Neural cell (in vitro differentiated cells): ENCODE measurements around the gene AHI1. TPM values are rescaled to one million over a fixed set of nuclear protein-coding genes. Genes with fewer than 3 reads are reported as not detected.

Source experiments
- H2AFZ ChIP-seq: fragments of 200-600, 300-800 bp; sonication (generic), shearing (Covaris generic); 2 replicates; pipeline ENCODE4 v1.6.0; 2014; ENCODE audit warnings: low read depth, mild to moderate bottlenecking, antibody characterized with exemption, low read length, moderate library complexity
- H3F3A ChIP-seq: fragments of 200-600 bp; shearing (Covaris generic); 2 replicates; pipeline ENCODE4 v1.6.1; 2016; ENCODE audit warnings: mild to moderate bottlenecking, moderate library complexity, mixed read lengths, antibody characterized with exemption, low read length; ENCODE audit not compliant: insufficient read depth, poor library complexity, severe bottlenecking
- H3K27ac ChIP-seq: fragments of 200-600, 300-800 bp; sonication (generic), shearing (Covaris generic); 2 replicates; pipeline ENCODE4 v1.5.1; 2014; ENCODE audit warnings: mild to moderate bottlenecking, low read length, moderate library complexity
- H3K27me3 ChIP-seq: fragments of 300-800, 200-600 bp; sonication (generic), shearing (Covaris generic); 2 replicates; pipeline ENCODE4 v1.6.0; 2014; ENCODE audit warnings: mild to moderate bottlenecking, low read depth, low read length, moderate library complexity; ENCODE audit not compliant: insufficient read depth
- H3K36me3 ChIP-seq: fragments of 300-800, 200-600 bp; sonication (generic), shearing (Covaris generic); 2 replicates; pipeline ENCODE4 v1.5.1; 2014; ENCODE audit warnings: mild to moderate bottlenecking, antibody characterized with exemption, low read length, moderate library complexity; ENCODE audit not compliant: insufficient read depth
- H3K4me2 ChIP-seq: fragments of 300-800, 200-600 bp; sonication (generic), shearing (Covaris generic); 2 replicates; pipeline ENCODE4 v1.6.0; 2014; ENCODE audit warnings: mild to moderate bottlenecking, low read length
- H3K4me3 ChIP-seq: fragments of 300-800, 200-600 bp; sonication (generic), shearing (Covaris generic); 2 replicates; pipeline ENCODE4 v1.5.1; 2014; ENCODE audit warnings: mild to moderate bottlenecking, low read length, moderate library complexity
- H3K79me2 ChIP-seq: fragments of 200-600 bp; shearing (Covaris generic); replicated peaks from 2 replicates; pipeline ENCODE4 v1.6.0; 2014; ENCODE audit warnings: mild to moderate bottlenecking, low read length, moderate library complexity; ENCODE audit not compliant: insufficient read depth
- H3K9ac ChIP-seq: fragments of 300-800, 200-600 bp; sonication (generic), shearing (Covaris generic); 2 replicates; pipeline ENCODE4 v1.6.1; 2016; ENCODE audit warnings: mild to moderate bottlenecking, low read length, mixed read lengths
- H3K9me2 ChIP-seq: fragments of 200-600 bp; shearing (Covaris generic); 2 replicates; pipeline ENCODE4 v1.6.1; 2016; ENCODE audit warnings: mild to moderate bottlenecking, low read length, mixed read lengths; ENCODE audit not compliant: insufficient read depth
- H3K9me3 ChIP-seq: fragments of 200-600, 300-800 bp; sonication (generic), shearing (Covaris generic); 2 replicates; pipeline ENCODE4 v1.6.1; 2016; ENCODE audit warnings: mild to moderate bottlenecking, mixed run types, low read length, moderate library complexity, mixed read lengths
- H4K20me1 ChIP-seq: fragments of 200-600 bp; shearing (Covaris generic); 2 replicates; pipeline ENCODE4 v1.6.1; 2016; ENCODE audit warnings: mild to moderate bottlenecking, mixed run types; ENCODE audit not compliant: insufficient read depth
- CTCF ChIP-seq: fragments of 450-650 bp; IDR thresholded peaks from 2 replicates; pipeline ENCODE4 v1.5.1; 2014; ENCODE audit warnings: antibody characterized with exemption, mild to moderate bottlenecking, moderate library complexity; ENCODE audit not compliant: poor library complexity, severe bottlenecking
- EP300 ChIP-seq: fragments of 450-650 bp; conservative IDR thresholded peaks from 2 replicates; pipeline ENCODE4 v1.6.1; 2014; ENCODE audit warnings: antibody characterized with exemption, mild to moderate bottlenecking, moderate library complexity; ENCODE audit not compliant: poor library complexity, severe bottlenecking
- EZH2 ChIP-seq: fragments of 200-600, 300-800 bp; shearing (Covaris generic), sonication (generic); IDR thresholded peaks from 2 replicates; pipeline ENCODE4 v1.6.1; 2014; ENCODE audit warnings: antibody characterized with exemption, low read length, borderline replicate concordance, mild to moderate bottlenecking; ENCODE audit not compliant: insufficient read depth, poor library complexity, severe bottlenecking
- MXI1 ChIP-seq: fragments of 450-650 bp; conservative IDR thresholded peaks from 2 replicates; pipeline ENCODE4 v1.6.1; 2014; ENCODE audit warnings: antibody characterized with exemption, mild to moderate bottlenecking; ENCODE audit not compliant: poor library complexity, severe bottlenecking
- POLR2AphosphoS5 ChIP-seq: IDR thresholded peaks from 2 replicates; pipeline ENCODE4 v1.6.1; 2012
- RAD21 ChIP-seq: fragments of 450-650 bp; conservative IDR thresholded peaks from 2 replicates; pipeline ENCODE4 v1.6.1; 2014; ENCODE audit warnings: antibody characterized with exemption, mild to moderate bottlenecking, moderate library complexity
- REST ChIP-seq: IDR thresholded peaks from 2 replicates; pipeline ENCODE4 v1.6.1; 2012; ENCODE audit warnings: borderline replicate concordance
- SMC3 ChIP-seq: fragments of 450-650 bp; conservative IDR thresholded peaks from 2 replicates; pipeline ENCODE4 v1.6.1; 2014; ENCODE audit warnings: antibody characterized with exemption, mild to moderate bottlenecking, moderate library complexity; ENCODE audit not compliant: poor library complexity
- TAF1 ChIP-seq: IDR thresholded peaks from 2 replicates; pipeline ENCODE4 v1.6.1; 2012; ENCODE audit warnings: low read depth
- polyA plus RNA-seq: library from polyadenylated mRNA; depleted of rRNA; stranded (reverse); fragments of >200 nt; gene quantifications from 2 replicates; pipeline ENCODE4 v1.2.3, GENCODE V29; 2014

AHI1 gene
- polyA plus RNA-seq, 1 donor from 2014 or later: 58.2 TPM

- no peaks in the 10 kb centered on the region for H3K9me3 ChIP-seq
- no peak overlapping the region for H3K4me2 ChIP-seq
- H3F3A ChIP-seq: no peaks in the 10 kb centered on the region
- H3K4me3 ChIP-seq: no peak overlapping the region
- no peaks in the 10 kb centered on the region for H3K27me3 ChIP-seq
- no peaks in the 10 kb centered on the region for H3K79me2 ChIP-seq
- no peaks in the 10 kb centered on the region for H3K36me3 ChIP-seq
- no peaks in the 10 kb centered on the region for H3K9me2 ChIP-seq
- no peak overlapping the region for H3K27ac ChIP-seq
- H2AFZ ChIP-seq: no peak overlapping the region
- TF ChIP-seq EZH2: no peak
- TF ChIP-seq MXI1: no peak
- no peak for TF ChIP-seq REST
- no peak for TF ChIP-seq RAD21
- no peak for TF ChIP-seq EP300
- TF ChIP-seq POLR2AphosphoS5: no peak
- no peak for TF ChIP-seq TAF1
- TF ChIP-seq CTCF: no peak
- TF ChIP-seq SMC3: no peak
- H3K9ac ChIP-seq: no peak overlapping the region
- H4K20me1 ChIP-seq: no peaks in the 10 kb centered on the region
Measured at GRCh38 chr6:135269481-135269891, 228.1 kb downstream of the AHI1 start.

GRCh38 chr6:135268740-135269139 lies 228.8 kb downstream of the AHI1 start:
- Histone ChIP-seq H3K27ac (no peak overlapping the region), H3K9ac (no peak overlapping the region), H3K4me2 (no peak overlapping the region), H3K9me3 (no peaks in the 10 kb centered on the region), H3K36me3 (no peaks in the 10 kb centered on the region), H3K9me2 (no peaks in the 10 kb centered on the region), H4K20me1 (no peaks in the 10 kb centered on the region), H3F3A (no peaks in the 10 kb centered on the region), H2AFZ (no peak overlapping the region), H3K27me3 (no peaks in the 10 kb centered on the region), H3K79me2 (no peaks in the 10 kb centered on the region), H3K4me3 (no peak overlapping the region)
- TF ChIP-seq TAF1 (no peak), RAD21 (no peak), SMC3 (no peak), CTCF (no peak), EP300 (no peak), REST (no peak), EZH2 (no peak), MXI1 (no peak), POLR2AphosphoS5 (no peak)
